Ascending aorta (tissue), 2 donors: ENCODE data around the gene SPTBN1. TPM values are rescaled to one million over a fixed set of nuclear protein-coding genes. Genes with fewer than 3 reads are reported as not detected.

Experiments
- DNase-seq, 2 donors: peaks; one replicate each; pipeline ENCODE4 v3.0.0-alpha.2; 2019; ENCODE audit warnings: low spot score in 2 of 2
- H3K27ac ChIP-seq, 2 donors: fragments of 200-600 bp; sonication (generic); one replicate each; pipeline ENCODE4 v1.5.1; 2016 to 2017; ENCODE audit warnings: mild to moderate bottlenecking in 1 of 2
- H3K27me3 ChIP-seq: fragments of 200-600 bp; sonication (generic); one replicate; pipeline ENCODE4 v1.5.1; 2017
- H3K36me3 ChIP-seq, 2 donors: fragments of 200-600 bp; sonication (generic); one replicate each; pipeline ENCODE4 v1.5.1; 2016
- H3K4me1 ChIP-seq, 2 donors: fragments of 200-600 bp; sonication (generic); one replicate each; pipeline ENCODE4 v1.5.1; 2016 to 2017; ENCODE audit warnings: mild to moderate bottlenecking in 1 of 2
- H3K4me3 ChIP-seq, 2 donors: fragments of 200-600 bp; sonication (generic); one replicate each; pipeline ENCODE4 v1.5.1; 2016 to 2017; ENCODE audit warnings: mild to moderate bottlenecking in 1 of 2
- H3K9me3 ChIP-seq, 2 donors: fragments of 200-600 bp; sonication (generic); one replicate each; pipeline ENCODE4 v1.5.1; 2016
- CTCF ChIP-seq, 3 experiments: fragments of 200-600 bp in 2 of 3; fragments of 450-650 bp in 1 of 3; sonication (generic) in 2 of 3; IDR thresholded peaks; one replicate each; pipeline ENCODE4 v1.5.1; 2016 to 2019; ENCODE audit warnings: antibody characterized with exemption in 3 of 3, mild to moderate bottlenecking in 1 of 3, moderate library complexity in 1 of 3
- intact Hi-C: fragments of 100-400 bp; cut with DNase I; formaldehyde crosslinking; loops from one replicate; pipeline ENCODE4 v1.15.1; 2023
- total RNA-seq: library from RNA; depleted of rRNA; stranded (reverse); fragments of >200 nt; gene quantifications from one replicate; pipeline ENCODE4 v1.1.0, GENCODE V29; 2016

Gene SPTBN1
- total RNA-seq, 1 donor from 2014 or later: 246 TPM

DNA sequence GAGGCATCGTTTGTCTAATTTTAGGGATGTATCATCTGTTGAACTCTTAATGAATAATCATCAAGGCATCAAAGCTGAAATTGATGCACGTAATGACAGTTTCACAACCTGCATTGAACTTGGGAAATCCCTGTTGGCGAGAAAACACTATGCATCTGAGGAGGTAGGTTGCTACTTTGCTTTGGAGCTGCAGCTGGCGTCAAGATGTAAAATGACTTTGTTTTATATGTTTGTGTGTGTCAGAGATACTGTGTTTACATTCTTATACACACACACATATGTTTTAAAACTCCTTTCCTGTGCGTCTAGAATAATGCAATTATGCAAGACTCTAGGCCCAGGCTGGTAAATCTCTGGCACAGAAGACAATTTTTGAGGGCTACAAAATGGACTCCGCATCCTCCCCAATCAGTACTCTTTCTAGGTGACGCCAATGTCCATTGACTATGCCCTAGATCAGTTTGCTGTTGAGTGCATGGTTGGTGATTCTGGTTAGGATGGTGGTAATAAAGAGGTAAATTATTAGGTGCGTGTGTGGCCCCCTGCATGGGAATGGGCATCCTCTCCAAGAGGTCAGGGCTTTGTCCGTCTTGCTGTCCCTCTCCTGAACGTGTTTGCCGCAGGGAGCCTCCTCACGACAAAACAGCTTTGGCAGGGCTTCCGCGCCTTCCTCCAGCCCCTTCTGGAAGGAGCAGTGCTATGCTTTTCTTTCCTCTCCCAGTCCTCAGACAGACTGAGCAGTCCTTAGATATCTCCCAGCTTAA is 199.1 kb downstream of the SPTBN1 start:
- intact Hi-C loops: no loop called here
- no peak for TF ChIP-seq CTCF (IDR thresholded peaks at IDR 0.05)

GRCh38 chr2:54656863-54657262 is 200.7 kb downstream of the SPTBN1 start:
- peaks cover 81 to 99% of the 10 kb centered on the region in 2 donors for H3K36me3 ChIP-seq
- no peaks in the 10 kb centered on the region for H3K9me3 ChIP-seq
- no peaks in the 10 kb centered on the region for H3K4me1 ChIP-seq
- H3K27me3 ChIP-seq: no peaks in the 10 kb centered on the region
- intact Hi-C loops: no loop called here
- no peak for DNase-seq
- H3K27ac ChIP-seq: no peak overlapping the region
- TF ChIP-seq CTCF (IDR thresholded peaks at IDR 0.05): no peak
- H3K4me3 ChIP-seq: no peak overlapping the region

More for the DNA sequence above, 199.1 kb downstream of the SPTBN1 start:
- H3K9me3 ChIP-seq: no peaks in the 10 kb centered on the region
- DNase-seq: no peak
- no peak overlapping the region for H3K27ac ChIP-seq
- H3K4me3 ChIP-seq: no peak overlapping the region
- H3K27me3 ChIP-seq: no peaks in the 10 kb centered on the region
- H3K4me1 ChIP-seq: no peaks in the 10 kb centered on the region
- H3K36me3 ChIP-seq: peaks cover 83 to 99% of the 10 kb centered on the region in 2 donors

DNA sequence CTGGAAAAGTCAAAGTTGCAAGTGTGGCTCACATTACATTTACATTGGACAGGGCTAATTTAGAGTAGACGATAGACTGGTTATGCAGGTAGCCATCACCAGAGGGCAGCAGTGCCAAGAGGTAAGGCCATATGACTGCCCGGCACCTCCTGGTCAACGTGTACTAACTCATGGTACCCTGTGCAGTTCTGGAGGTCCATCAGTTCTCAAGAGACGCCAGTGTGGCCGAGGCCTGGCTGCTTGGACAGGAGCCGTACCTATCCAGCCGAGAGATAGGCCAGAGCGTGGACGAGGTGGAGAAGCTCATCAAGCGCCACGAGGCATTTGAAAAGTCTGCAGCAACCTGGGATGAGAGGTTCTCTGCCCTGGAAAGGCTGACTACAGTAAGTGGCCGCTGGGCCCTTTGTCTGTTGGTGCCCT is 201.5 kb downstream of the SPTBN1 start:
- intact Hi-C loops: no loop called here
- Histone ChIP-seq H3K36me3 (peaks cover 81 to 99% of the 10 kb centered on the region in 2 donors), H3K4me3 (no peak overlapping the region), H3K27ac (peak overlapping the region in 1 of 2 donors; percentile 12), H3K4me1 (no peaks in the 10 kb centered on the region), H3K9me3 (no peaks in the 10 kb centered on the region), H3K27me3 (no peaks in the 10 kb centered on the region)
- no peak for DNase-seq
- peak; percentile 26 to 45 (median 42) for TF ChIP-seq CTCF (IDR thresholded peaks at IDR 0.05)

- Histone ChIP-seq H3K4me3 (no peak overlapping the region), H3K9me3 (no peaks in the 10 kb centered on the region), H3K27me3 (no peaks in the 10 kb centered on the region), H3K36me3 (peaks cover 82 to 99% of the 10 kb centered on the region in 2 donors), H3K27ac (peak overlapping the region; percentile 19 to 35), H3K4me1 (no peaks in the 10 kb centered on the region)
- intact Hi-C loops: no loop called here
- TF ChIP-seq CTCF (IDR thresholded peaks at IDR 0.05): no peak
- no peak for DNase-seq
Measured at GRCh38 chr2:54658564-54659071, 202.5 kb downstream of the SPTBN1 start.

DNA sequence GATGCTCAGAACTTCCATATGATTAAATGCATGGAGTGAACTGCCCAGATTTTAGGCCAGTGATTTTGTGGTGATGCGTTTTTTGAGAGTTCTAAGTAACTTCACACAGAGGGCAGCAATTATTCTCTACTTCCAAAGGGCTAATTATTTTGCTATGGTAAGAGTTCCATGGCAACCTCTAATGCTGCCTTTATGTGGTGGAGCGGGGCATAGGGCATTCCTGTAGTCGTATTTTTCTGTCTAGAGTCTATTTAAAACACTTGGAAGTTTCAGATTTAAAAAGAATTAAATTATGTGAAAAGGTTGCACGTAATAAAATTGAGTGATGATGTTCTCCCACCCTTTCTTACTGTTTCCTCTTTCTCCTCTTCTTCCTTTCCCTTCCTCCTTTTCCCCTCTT is 203.4 kb downstream of the SPTBN1 start:
- no peak overlapping the region for H3K4me3 ChIP-seq
- peak overlapping the region in 1 of 2 donors; percentile 19 for H3K27ac ChIP-seq
- TF ChIP-seq CTCF (IDR thresholded peaks at IDR 0.05): no peak
- H3K36me3 ChIP-seq: peaks cover 73 to 99% of the 10 kb centered on the region in 2 donors
- H3K4me1 ChIP-seq: no peaks in the 10 kb centered on the region
- no peaks in the 10 kb centered on the region for H3K9me3 ChIP-seq
- no peak for DNase-seq
- no peaks in the 10 kb centered on the region for H3K27me3 ChIP-seq
- intact Hi-C loops: no loop called here
